NB4 (cell line): ENCODE data around the gene TCTN1.

Source experiments
- CTCF ChIP-seq: IDR thresholded peaks from one replicate; pipeline ENCODE4 v1.5.1; 2012; ENCODE audit warnings: low read depth, low read length
- POLR2A ChIP-seq: IDR thresholded peaks from 2 replicates; pipeline ENCODE4 v1.6.1; 2011; ENCODE audit warnings: mild to moderate bottlenecking; ENCODE audit not compliant: insufficient read length; ENCODE audit errors: extremely low read depth

- TF ChIP-seq POLR2A (no peak), CTCF (no peak)
Measured at GRCh38 chr12:110578694-110579534, 35.0 kb upstream of the TCTN1 start.
